Prostate gland (tissue), 2 donors: Measurements from ENCODE around the gene CHKA. TPM values are rescaled to one million over a fixed set of nuclear protein-coding genes. Genes with fewer than 3 reads are reported as not detected.

ENCODE experiments used
- DNase-seq: peaks from one replicate; pipeline ENCODE4 v3.0.0-alpha.2; 2019; ENCODE audit warnings: low spot score
- H3K27ac ChIP-seq, 2 donors: fragments of 200-600 bp; sonication (generic); 2 replicates each; pipeline ENCODE4 v1.5.1; 2017 to 2019
- H3K27me3 ChIP-seq: fragments of 200-600 bp; sonication (generic); replicated peaks from 2 replicates; pipeline ENCODE4 v1.5.1; 2019; ENCODE audit not compliant: insufficient read depth
- H3K36me3 ChIP-seq, 2 donors: fragments of 200-600 bp; sonication (generic); 1 replicate in 1 of 2; 2 replicates in 1 of 2; pipeline versions ENCODE4 v1.5.1 to v1.8.1; 2017 to 2019
- H3K4me1 ChIP-seq: fragments of 200-600 bp; sonication (generic); replicated peaks from 2 replicates; pipeline ENCODE4 v1.5.1; 2019
- H3K4me3 ChIP-seq, 2 donors: fragments of 200-600 bp; sonication (generic); 2 replicates each; pipeline ENCODE4 v1.5.1; 2017 to 2019
- H3K9me3 ChIP-seq: fragments of 200-600 bp; sonication (generic); 2 replicates; pipeline ENCODE4 v1.5.1; 2017
- CTCF ChIP-seq, 4 experiments: fragments of 200-600 bp in 2 of 4; fragments of 450-650 bp in 2 of 4; sonication (generic) in 2 of 4; IDR thresholded peaks; 1 replicate in 3 of 4; 2 replicates in 1 of 4; pipeline ENCODE4 v1.5.1; 2016 to 2019; ENCODE audit warnings: antibody characterized with exemption in 4 of 4, mild to moderate bottlenecking in 2 of 4, moderate library complexity in 2 of 4
- POLR2A ChIP-seq: fragments of 450-650 bp; IDR thresholded peaks from one replicate; pipeline ENCODE4 v1.6.1; 2016; ENCODE audit warnings: antibody characterized with exemption, mild to moderate bottlenecking
- POLR2AphosphoS5 ChIP-seq: sonication (generic); formaldehyde crosslinking; IDR thresholded peaks from one replicate; pipeline ENCODE4 v1.6.1; 2017; ENCODE audit warnings: antibody characterized with exemption
- WGBS: methylation state at CpG from one replicate; pipeline ENCODE4 v1.1.5; 2018; 5-methylcytosine and 5-hydroxymethylcytosine counted together
- intact Hi-C: fragments of 100-400 bp; cut with DNase I; formaldehyde crosslinking; loops from one replicate; pipeline ENCODE4 v1.14.2; 2022
- total RNA-seq, 2 donors: library from RNA; depleted of rRNA; stranded (reverse); fragments of >200 nt; gene quantifications; one replicate each; pipeline ENCODE4 v1.1.0, GENCODE V29; 2016

The CHKA gene
- total RNA-seq, 2 donors from 2014 or later = 88.6 to 93.4 TPM

GRCh38 chr11:68146010-68146540 is 24.9 kb upstream of the CHKA start:
- H3K9me3 ChIP-seq = no peaks in the 10 kb centered on the region
- H3K27me3 ChIP-seq = no peaks in the 10 kb centered on the region
- peak overlapping the region; percentile 86 to 87 for H3K27ac ChIP-seq
- H3K4me3 ChIP-seq = no peak overlapping the region
- peak; percentile 89 for DNase-seq
- 32% methylated on average over 13 of the region's 15 CpGs for WGBS
- intact Hi-C loops = no loop called here
- peaks cover 17% of the 10 kb centered on the region for H3K4me1 ChIP-seq
- no peaks in the 10 kb centered on the region for H3K36me3 ChIP-seq
- TF ChIP-seq POLR2AphosphoS5 = peak; percentile 82
- no peak for TF ChIP-seq CTCF (IDR thresholded peaks at IDR 0.05)
- TF ChIP-seq POLR2A = peak; percentile 41

DNA sequence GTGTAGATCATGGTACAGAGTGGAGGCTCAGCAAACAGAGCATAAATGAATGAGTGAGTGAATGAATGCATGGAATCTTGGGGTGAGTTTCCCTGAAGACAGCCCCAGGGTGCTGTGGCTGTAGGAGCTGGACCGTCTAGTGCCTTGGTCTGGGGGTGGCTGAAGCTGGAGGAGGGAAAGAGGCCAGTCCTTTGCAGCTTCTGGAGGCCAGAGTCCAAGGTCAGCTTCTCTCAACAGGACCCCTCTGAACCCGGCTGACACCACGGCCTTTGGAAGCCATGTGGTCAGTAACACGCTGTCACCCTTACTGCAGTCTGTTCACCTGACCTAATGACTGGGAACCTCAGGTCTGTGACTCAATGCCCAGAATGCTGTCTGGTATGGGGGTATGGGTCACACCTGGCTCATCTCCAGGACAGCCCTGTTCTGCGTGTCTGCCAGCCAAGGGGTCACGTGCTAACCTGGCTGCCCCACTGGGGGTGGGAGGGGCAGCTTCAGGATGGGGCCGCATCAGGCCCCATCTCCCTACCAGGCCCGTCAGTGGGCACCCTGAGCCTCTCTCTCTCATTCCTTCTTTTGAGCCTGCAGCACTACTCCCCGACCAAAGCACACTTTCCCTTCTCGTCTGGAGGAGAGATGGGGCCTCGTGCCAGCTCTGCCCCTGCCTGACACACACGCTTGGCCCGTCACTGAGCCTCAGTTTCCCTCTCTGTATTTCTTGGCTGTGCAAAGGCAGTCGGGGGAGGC is 24.1 kb upstream of the CHKA start:
- H3K36me3 ChIP-seq = no peaks in the 10 kb centered on the region
- WGBS = 79% methylated on average over 14 of the region's 14 CpGs
- TF ChIP-seq POLR2AphosphoS5 = no peak
- TF ChIP-seq CTCF (IDR thresholded peaks at IDR 0.05) = no peak
- no peak for TF ChIP-seq POLR2A

GRCh38 chr11:68143310-68143689 is 22.1 kb upstream of the CHKA start:
- no peaks in the 10 kb centered on the region for H3K36me3 ChIP-seq
- TF ChIP-seq CTCF (IDR thresholded peaks at IDR 0.05) (no peak), POLR2A (no peak), POLR2AphosphoS5 (no peak)
- no peaks in the 10 kb centered on the region for H3K9me3 ChIP-seq
- H3K4me3 ChIP-seq = no peak overlapping the region
- intact Hi-C loops = no loop called here
- H3K4me1 ChIP-seq = peaks cover 32% of the 10 kb centered on the region
- H3K27me3 ChIP-seq = no peaks in the 10 kb centered on the region
- DNase-seq = no peak
- peak overlapping the region; percentile 82 to 89 for H3K27ac ChIP-seq
- 70% methylated on average over 4 of the region's 4 CpGs for WGBS

More for the DNA sequence above, 24.1 kb upstream of the CHKA start:
- no peak for DNase-seq
- intact Hi-C loops = no loop called here
- peaks cover 25% of the 10 kb centered on the region for H3K4me1 ChIP-seq
- no peaks in the 10 kb centered on the region for H3K9me3 ChIP-seq
- H3K4me3 ChIP-seq = no peak overlapping the region
- H3K27me3 ChIP-seq = no peaks in the 10 kb centered on the region
- peak overlapping the region; percentile 86 to 87 for H3K27ac ChIP-seq

DNA sequence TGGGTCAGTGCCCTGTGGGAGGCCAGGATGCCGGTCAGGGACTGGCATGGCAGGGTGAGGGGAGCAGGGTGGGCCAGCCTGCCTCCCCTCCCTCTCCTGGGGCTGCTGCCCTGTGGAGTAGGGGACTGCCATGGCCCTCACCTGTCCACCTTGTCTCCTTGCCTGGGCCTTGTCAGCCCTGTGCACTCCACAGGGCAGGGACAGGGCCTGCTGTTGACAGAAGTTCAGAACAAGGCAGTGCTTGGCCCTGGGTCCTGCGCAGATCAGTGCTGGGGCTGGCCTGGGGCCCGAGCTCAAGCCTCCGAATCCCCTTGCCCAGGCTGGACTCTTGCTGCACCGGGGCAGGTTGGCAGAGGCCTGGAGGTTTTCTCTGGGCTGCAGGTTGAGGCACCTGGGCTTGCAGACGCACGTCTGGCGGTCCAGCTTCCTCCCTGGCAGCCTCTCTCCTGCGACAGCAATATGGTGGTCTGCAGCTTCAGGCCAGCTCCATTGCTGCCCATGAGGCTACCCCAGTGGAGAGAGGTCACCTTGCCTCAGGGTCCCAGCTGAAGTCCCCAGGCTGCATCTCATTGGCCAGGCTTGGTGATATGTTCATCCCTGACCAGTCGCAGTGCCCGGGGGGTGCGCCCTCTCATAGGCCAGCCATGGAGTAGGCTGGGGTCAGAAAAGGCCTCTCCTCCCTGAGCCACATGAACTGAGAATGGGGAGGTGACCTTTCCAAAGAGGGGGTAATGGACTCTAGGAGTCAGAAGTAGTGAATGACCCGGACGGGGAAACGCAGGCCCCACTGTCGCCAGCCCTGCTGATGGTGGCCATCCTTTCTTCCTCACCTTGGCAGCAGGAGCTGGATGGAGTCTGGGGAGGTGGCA is 21.5 kb upstream of the CHKA start:
- H3K9me3 ChIP-seq = no peaks in the 10 kb centered on the region
- H3K4me3 ChIP-seq = no peak overlapping the region
- H3K36me3 ChIP-seq = no peaks in the 10 kb centered on the region
- H3K27ac ChIP-seq = peak overlapping the region; percentile 82 to 89
- TF ChIP-seq POLR2A (no peak), POLR2AphosphoS5 (no peak), CTCF (IDR thresholded peaks at IDR 0.05) (no peak)
- WGBS = 73% methylated on average over 16 of the region's 16 CpGs
- H3K4me1 ChIP-seq = peaks cover 32% of the 10 kb centered on the region
- intact Hi-C loops = no loop called here
- DNase-seq = no peak
- no peaks in the 10 kb centered on the region for H3K27me3 ChIP-seq
